Stimulated activated CD8-positive, alpha-beta memory T cell treated with anti-CD3 and anti-CD28 coated beads, Interleukin-15, amount 100 ng/mL, for 24 hours (primary cell): ENCODE results near the gene COL4A2.
"Not testable (repeated sequence)": the region's sequence is repeated elsewhere in the genome, so short reads cannot be mapped to it uniquely, and the experiment has no call there.

Source experiments
- DNase-seq: peaks from one replicate; pipeline ENCODE4 v3.0.0-alpha.2; 2020; ENCODE audit warnings: low read depth

Gene COL4A2

DNA sequence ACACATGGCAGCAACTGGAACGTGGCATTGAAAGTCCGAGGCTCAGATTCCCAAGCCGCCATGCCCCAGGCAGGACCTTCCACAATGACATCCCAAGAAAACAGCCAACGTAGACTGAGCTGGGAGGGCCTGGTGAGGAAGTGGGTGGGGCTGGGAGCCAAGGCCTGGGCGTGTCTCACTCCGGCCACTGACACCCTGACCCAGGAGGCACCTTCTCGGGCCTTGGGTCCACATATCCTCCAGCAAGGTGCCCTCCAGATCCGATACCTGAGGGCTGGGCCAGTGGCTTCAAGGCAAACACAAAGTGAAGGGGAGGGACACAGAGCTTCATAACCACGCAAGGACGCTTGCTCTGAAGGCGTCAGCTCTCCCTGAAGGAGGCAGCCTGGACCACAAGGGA is 211.5 kb downstream of the COL4A2 start:
- no peak for DNase-seq

DNA sequence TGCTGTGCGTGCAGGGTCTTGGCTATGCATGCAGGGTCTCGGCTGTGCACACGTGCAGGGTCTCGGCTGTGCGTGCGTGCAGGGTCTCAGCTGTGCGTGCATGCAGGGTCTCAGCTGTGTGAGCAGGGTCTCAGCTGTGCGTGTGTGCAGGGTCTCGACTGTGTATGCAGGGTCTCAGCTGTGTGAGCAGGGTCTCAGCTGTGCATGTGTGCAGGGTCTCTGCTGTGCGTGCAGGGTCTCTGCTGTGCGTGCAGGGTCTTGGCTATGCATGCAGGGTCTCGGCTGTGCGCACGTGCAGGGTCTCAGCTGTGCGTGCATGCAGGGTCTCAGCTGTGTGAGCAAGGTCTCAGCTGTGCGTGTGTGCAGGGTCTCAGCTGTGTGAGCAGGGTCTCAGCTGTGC is 212.0 kb downstream of the COL4A2 start:
- no peak for DNase-seq

DNA sequence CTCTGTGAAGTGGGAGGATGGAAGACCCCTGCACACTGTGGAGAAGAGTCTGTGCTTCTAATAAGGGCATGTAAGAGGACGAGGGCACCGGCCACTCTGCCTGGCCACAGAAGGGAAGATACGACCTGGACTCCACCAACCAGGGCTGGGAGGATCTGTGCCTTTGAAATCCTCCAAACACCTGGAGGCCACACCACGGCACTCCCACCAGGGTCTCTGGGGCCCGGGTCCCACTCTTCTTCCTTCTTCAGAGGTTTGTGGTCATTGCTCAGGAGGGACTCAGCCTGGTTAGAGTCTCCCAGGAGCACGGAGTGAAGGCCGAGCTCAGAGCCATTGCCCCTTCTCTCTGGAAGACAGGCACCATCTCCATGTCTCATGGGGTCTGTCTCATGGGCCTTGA is 212.4 kb downstream of the COL4A2 start:
- no peak for DNase-seq

DNA sequence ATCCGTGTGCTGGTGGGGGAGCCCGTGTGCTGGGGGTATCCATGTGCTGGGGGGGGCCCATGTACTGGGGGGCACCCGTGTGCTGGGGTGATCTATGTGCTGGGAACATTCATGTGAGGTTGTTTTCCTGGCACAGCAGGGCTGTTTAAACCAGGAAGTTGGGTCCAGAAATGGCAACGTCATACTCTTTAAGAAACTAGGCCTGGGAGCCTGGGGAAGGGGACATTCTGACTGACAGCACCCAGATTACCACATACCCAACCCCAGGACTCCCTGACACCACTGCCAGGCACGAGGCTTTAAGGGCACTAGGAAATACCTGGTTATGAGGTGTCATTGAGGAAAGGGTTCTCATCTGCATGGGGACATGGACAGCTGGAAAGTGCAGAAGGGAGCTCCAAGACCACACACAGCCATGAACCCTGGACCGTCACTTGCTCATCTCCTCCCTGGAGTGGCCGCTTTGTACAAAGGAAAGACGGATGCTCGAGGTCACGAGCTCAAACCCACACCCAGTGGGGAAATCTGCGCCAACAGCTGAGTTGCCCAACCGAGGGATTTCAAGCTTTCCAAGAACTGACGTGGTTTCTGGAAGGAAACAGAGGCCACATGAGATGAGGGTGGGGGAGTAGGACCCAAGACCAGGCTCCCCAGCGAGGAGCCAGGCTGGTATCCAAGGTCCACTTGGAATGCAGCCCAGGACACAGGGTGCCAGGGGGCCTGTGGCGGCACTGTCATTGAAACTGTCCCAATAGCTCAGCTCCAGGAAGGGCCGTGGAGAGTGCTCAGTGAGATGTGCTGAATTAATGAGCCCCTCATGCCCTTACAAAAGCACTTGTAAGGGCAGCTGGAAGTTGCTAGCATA is 213.6 kb downstream of the COL4A2 start:
- no peak for DNase-seq

DNA sequence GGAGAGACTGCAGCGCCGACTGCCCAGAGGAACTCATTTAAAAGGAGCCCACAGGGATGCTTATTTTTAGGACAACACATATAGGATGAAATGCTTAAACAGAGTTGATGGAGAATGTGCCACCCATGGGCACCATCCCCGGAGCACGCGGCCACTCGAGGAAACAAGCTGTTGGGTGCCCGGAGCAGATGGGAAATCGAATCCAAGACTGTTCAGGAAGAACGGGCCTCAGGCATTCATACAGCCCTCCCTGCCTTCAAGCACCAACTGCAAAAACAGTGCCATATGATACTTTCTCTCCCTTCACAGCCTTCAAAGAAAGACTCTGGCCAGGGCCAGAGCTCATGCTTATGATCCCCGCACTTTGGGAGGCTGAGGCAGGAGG is 214.2 kb downstream of the COL4A2 start:
- no peak for DNase-seq

DNA sequence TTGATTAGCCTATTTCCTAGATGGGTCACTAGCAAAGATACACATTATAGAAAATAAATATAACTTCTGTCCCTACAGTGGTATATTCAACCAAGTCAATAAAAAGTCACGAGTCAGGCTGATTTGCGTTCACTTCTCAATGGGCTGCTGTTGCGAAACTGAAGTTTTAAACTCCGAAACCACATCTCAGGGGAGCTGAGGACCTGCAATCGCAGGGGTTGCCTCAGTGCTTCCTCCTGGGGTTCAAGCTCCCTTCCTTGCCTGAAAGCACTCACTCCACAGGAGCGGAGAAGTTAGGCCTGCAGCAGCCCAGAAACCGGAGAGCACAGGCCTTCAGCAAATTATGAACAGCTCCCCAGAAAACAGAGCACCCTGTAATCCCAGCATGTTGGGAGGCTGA is 214.9 kb downstream of the COL4A2 start:
- no peak for DNase-seq

DNA sequence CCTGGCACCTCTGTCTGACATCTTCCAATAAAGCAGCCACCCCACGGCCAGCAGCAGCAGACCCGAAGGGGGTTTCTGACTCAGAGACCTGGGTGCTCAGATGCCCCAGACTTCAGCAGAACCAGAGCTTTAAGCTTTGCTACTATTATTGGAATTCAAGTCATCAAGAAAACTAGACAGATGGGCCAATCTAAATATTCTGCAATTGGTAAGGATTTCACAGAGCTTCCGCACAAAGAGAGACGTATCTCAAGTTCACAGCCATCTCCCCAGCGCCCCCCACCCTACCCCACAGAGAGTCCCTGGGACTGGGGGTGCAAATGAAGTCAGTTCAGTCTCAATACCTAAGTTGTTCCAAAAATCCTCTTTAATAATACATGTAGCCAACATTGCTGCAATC is 215.6 kb downstream of the COL4A2 start:
- DNase-seq: no peak

DNA sequence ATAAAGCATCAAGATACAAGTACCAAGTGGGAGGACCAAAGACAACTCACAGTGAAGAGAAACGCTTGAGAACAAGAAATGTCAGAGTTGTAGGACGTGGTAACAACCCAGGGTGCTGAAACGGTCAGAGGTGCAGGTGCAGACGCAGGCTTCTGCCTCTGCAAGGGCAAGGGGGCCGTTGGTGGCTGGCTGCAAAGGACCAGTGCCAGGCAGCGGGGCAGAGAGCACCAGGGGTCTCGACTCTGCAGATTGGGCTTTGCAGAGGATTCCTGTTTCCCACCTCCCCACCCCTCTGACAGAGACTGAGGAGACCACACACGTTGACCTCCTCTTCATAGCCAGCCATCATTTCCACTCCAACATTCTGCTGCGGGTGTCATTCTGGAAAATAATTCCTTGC is 216.1 kb downstream of the COL4A2 start:
- DNase-seq: no peak

DNA sequence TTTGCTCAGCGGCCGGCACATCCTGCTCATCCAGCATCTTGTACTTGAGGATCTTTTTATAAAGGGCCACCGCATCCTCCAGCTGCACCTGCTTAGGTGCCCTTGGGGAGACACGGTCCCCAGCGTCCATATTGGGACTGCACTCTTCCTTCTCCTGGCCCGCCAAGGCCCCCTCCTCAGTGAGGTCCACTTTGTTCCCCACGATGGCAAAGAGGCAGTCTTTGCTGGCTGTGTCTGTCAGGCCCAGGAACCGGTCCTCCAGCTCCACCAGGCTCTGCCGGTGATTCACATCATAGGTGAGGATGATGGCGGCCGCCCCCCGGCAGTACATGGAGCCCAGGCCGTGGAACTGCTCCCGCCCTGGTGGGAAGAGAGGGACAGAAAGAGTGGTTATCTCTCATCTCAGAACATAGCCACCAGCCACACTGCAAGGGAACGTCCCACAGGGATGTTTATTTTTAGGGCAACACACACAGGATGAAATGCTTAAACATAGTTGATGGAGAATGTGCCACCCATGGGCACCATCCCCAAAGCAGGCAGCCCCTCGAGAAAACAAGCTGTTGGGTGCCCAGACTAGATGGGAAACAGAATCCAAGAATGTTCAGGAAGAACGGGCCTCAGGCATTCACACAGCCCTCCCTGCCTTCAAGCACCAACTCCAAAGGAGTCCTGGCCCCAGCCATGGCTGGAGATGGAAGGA is 216.9 kb downstream of the COL4A2 start:
- no peak for DNase-seq

DNA sequence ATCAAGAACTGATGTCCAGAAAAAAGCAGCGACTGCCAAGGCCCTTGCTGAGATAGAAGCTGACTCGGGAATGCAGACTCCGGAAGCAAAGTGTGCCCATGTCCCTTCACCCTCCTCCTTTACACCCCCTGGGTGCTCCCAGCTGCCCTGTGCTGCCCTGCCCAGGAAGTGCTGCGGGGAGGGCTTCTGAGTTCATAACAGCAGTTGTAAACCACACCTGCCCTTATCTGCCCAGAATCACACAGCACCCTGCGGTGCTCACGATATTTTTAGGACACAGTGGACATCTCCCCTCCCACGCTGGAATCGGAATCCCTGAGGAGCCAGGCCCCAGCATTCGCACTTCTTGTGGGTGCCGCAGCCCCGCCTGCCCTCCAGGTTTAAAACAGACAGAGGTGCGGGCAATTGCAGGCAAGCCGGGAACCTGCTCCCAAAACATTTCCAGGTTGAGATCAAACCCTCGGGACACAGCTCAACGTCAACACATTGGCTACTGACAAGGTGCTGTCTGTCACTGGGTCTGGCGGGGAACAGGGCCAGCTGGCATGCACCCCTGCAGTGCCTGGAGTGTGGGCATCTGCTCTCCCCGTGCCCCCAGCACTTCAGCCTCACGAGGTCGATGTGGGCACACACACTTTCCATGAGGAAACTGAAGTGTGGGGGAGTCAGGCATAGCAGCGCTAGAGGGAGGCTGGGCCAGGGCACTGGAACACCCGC is 217.6 kb downstream of the COL4A2 start:
- DNase-seq: no peak

DNA sequence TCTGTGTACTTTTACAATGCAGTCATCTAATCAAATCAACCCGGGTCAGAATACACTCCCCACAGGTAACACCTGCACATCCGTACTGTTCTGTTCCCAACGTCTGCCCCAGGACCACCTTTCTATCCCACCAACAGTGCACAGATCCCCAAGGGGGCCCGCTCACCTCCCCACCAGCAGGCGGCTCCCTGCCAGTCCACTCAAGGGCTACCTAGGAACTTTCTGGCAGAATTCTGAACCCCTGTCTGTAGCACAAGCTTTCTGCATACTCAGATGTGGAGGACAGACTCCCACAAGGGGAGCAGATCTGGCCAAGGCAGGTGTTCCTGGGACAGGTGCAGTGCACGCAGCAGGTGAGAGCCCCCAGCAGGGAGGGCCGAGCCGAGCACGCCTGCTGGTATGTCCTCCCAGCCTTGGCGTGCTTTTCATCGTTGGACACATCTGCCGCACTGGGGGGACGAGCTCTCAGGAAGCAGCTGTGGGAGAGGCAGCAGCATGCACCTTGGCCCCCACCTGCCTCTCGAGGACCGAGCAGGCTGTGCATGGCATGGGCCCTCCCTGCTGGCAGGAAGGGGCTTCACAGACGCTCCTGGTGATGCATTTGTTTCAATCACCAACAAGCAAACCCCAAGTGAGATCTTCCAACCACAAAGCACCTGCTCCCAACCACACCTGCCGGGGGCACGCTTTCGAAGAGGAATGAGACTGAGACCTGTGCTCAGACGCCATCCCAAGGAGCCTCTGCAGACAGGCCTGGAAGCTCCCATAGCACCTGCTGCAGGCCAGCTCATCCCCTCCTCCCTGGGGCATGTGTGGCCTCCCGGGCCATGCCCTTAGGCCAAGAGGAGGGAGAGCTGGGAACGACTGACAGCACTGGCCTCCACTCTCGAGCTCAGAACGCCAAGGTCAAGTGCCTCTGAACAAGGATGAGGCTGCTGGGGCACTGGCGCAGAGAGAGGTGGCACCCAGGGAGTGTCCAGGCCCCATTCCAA is 218.5 kb downstream of the COL4A2 start:
- no peak for DNase-seq

DNA sequence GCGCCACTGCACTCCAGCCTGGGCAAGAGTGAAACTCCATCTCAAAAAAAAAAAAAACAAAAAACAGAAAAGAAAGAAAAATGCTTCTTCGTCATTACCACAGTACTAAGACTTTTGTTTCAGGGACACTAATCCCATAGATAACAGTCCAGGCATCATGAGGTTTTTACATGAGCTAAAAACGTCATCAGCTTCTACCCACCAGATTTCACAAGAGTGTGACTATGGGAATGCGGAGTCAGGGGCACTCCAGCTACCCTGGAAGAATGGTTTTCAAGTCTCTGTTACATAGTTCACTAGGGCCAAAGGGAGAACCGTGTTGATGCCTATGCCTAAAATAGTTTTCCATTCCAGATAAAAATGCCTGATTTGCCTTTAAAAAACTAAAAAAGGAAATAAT is 221.3 kb downstream of the COL4A2 start:
- no peak for DNase-seq

DNA sequence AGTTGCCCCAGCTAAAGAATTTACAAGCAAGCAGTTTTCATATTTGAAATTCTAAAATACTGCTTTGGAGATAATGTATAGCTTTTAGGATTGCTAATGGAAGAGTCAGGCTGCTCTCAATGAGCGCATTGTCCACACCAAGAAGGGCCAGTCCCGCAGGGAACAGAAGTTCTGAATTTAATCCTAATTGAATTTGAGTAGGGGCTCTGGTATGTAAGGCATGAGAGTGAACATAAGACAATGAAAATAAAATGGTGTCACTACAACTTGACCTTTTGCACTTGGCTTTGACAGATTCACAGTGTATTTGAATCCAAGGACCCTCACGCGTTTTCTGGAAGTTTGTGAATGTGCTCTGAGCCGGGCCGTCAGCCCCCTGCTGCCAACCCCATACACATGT is 221.8 kb downstream of the COL4A2 start:
- DNase-seq: no peak

DNA sequence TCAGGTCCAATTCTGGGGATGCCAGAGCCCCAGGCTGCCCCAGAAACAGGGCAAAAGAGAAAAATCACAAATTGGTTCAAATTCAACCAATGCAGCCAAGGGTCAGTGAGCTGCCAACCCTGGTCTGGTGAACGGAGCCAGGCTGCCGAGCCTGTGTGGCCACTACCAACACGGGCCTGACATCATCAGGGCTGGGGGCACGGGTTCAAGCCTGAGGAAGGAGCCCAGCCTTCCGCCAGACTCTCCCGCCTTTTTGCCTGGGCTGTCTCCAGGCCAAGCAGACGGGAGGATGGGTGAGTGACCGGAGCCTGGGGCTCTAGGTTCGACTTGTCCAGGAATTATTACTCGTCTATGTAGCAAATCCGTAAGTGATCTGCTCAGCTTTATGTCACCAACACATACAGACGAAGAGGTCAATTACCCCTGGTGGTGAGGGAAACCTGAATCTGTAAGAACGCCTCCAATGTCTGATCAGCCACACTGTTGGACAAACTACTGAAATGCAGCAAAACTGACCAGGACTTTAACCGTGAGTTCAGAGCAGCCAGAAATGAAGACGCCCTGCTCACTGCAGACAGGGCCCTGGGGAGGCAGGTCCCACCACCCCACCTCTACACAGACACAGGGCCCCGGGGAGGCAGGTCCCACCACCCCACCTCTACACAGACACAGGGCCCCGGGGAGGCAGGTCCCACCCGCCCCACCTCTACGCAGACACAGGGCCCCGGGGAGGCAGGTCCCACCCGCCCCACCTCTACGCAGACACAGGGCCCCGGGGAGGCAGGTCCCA is 222.6 kb downstream of the COL4A2 start:
- no peak for DNase-seq

DNA sequence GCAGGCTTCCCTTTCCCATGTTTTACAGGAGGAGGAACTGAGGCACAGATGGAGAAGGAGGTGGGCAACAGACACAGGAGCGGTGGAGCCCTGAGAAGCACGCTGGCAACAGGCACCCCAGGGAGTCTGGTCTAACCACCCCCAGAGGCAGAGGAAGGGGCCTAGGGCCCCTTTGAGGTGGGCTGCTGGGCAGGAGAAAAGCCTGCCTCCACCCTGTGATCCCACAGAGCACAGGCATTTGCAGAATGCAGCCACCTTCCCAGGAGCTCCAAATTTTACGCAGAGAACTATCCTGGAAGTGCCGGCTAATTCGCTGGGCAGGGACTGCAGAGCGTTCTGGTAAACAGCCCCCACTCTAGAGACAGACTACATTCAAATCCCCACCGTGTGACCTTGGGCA is 224.0 kb downstream of the COL4A2 start:
- no peak for DNase-seq

DNA sequence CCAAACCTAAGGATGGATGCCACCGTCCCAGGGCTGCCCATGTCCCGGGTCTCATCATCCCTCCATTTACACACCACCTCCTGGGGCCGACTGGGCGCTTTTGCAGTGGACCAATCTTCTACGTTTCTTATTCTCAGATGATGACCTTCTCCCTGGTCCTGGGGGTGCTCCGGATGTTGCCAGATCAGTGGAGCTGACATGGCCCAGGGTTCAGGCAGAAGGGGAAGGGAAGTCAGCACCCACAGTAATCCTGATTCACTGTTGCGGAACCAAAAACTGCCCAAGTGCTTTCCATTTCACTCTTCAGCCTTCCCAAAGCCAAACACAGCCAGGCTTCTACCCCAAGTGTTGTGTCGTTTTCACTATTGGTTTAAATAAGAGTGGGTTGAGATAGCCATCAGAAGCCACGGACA is 224.6 kb downstream of the COL4A2 start:
- no peak for DNase-seq

DNA sequence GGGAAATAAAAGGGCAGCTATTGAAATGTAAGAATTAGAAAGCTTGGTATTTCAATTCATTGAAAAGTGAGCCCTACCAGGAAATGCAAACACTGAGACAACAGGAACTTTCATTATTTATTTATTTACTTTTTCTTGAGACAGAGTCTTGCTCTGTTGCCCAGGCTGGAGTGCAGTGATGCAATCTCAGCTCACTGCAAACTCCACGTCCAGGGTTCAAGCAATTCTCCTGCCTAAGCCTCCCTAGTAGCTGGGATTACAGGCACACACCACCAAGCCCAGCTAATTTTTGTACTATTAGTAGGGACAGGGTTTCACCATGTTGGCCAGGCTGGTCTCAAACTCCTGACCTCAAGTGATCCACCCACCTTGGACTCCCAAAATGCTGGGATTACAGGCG is 225.2 kb downstream of the COL4A2 start:
- DNase-seq: not testable (repeated sequence)

DNA sequence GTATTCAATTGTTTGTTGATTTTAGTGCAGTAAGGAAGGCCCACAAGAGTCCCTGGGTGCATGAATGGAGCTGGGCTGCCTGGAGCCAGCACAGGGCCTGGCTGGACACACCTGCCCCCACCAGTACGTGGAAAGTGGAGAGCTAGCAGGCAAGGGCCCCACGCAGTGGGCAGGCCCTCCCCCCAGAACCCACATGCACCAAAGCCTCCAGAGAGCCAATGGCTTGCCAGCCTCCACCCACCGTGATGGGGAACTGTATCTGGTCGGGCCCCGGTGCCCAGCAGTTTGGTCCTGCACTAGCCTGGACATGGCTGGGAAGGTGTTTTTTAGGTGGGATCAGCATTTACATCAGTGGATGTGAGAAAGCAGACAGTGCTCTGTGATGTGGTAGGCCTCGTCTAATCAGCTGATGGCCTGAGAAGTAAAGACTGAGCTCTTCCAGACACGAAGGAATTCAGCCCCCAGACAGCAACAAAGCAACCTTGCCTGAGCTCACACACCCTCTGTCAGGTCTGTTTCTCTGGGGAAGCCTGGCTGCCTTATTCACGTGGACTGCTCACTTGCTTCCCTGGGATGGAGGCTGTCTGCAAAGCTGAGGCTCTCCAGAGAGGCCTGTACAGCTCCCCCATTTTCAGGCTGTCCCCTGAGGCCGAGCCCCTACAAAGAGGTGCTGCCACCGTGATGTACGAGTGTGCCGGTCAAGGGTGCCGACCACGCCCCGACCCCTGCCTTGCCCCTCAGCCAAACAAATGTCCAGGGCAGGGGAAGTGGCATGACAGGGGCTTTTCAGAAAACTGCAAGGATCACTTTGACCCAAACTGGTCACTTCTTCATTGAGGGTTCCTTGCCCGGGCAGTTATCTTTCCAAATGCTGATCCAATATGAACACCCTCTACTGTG is 226.9 kb downstream of the COL4A2 start:
- no peak for DNase-seq

DNA sequence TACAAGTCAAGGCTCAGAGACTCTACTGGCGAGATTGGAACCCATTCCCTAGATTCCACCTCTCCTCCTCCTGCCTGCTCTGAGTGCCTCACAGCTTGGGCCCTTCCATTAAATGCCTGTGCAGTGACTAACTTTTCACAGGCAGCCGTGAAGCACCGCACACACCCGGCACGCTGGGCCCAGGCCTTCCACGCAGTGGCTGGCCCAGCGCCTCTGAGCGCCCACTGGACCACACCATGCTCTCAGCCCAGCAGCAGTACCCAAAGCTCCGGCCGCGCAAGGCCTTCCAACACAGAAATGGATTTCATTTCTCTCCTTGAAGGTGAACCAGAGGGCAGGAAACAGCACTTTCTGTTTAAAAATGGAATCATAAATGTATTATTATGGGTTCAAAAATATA is 228.4 kb downstream of the COL4A2 start:
- DNase-seq: no peak
